ENCODE results near the gene USP22.

Gene USP22

DNA sequence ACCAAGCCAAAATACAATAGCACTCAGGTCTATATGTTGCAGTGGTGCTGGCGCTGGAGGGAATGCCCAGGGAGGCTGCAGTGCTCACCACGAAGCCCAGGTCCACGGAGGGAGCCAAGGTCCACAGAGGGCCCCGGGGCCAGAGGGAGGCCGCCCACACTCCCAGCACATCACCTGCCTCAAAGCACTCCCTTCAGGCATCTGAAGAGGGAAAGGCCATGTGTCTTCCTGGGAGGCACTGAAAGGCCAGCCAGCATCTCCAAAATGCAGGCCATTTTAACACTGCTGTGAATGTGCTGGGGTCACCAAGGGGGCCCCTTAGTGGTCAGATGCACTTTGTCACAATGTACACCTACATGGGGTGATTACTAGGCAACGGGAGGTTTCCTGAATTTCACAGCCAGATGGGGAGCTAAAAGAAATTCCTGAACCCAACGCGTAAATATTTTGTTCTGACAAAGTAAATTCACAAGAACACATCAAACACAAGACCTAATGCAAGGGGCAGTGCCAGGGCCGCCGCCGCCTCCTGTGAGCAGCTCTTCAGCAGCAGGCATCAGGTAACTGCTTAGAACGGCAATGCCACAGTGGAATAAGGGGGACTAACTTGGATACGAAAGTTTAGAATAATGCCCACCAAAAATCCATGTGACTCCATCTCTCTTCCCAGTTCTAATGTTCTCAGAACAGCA lies 42.8 kb downstream of the USP22 start:
- no peak for FAIRE-seq

GRCh38 chr17:20999044-20999573 lies 43.7 kb downstream of the USP22 start:
- FAIRE-seq: no peak

GRCh38 chr17:20998571-20999043 lies 44.2 kb downstream of the USP22 start:
- FAIRE-seq: no peak

- FAIRE-seq: no peak
Measured at GRCh38 chr17:20997711-20998570, 44.9 kb downstream of the USP22 start.

GRCh38 chr17:20996724-20997615 lies 45.8 kb downstream of the USP22 start:
- no peak for FAIRE-seq

DNA sequence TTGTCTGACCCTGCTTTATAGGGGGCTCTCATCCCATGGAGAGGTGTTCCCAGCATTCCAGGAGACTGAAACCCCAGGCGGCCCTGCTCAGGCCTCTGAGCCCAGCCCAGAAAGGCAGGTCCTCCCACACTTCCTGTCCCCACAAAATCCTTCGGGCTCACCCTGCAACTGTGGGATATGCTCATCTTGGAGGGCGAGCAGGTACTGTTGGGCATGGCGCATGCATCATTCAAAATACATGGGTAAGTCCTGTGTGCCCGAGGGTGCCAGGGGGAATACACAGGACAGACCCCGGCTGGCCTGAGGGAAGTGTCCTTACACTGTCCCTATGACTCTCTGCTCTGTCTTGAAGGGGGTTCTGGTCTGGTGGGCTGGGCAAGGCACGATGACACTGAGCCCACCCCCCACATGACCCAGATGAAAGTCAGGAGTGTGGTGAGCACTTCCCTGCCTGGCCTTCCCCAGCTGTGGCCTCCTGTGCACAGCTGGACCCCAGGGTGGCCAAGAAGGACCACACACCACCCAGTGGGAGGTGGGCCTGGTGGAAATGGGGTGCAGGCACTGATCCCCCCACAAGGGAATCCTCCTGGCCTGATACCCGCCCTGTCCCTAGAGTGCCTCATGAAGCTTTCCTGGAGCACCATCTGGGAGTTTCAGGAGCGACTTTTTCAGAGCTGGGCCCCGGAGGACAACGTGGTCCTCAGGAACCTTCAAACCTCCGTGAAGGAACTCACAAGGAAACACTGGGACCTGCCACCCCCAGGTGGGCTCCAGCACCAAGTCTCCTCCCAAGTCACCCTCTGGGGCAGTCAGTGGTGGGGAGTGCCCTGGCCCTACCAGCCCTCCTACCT lies 46.7 kb downstream of the USP22 start:
- no peak for FAIRE-seq

DNA sequence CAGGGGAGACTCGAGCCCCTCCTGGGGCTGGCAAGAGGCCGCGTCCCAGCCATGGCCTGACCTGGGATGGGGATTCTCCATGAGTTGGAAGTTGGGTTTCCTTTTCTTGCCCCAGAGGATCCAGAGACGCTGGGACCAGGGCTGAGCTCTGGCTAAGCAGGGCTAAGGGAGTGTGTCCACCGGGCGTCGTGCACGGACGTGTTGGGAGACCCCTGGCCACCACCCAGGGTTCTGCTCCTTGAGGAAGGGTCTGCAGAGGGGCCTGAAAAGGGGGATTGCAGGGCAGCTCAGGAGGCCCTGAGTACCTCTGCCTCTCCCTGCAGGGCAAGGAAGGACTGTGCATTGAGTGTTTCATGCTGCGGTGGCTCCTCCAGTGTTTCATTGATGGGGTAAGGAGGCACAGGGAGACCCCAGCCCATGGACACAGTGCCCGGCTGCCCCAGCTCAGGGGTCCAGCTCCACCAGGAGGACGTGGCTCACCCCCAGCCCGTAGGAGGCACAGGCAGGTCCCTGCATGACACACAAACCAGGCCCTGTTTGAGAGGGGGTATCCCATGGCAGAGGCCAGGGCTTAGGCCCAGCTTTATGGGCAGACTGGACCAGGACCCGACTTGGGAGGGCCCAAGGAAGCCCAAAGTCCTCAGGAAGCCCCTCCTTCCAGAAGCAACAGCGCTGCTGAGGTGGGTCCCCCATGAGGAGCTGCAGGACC lies 47.5 kb downstream of the USP22 start:
- no peak for FAIRE-seq

GRCh38 chr17:20994779-20995149 lies 48.0 kb downstream of the USP22 start:
- no peak for FAIRE-seq

DNA sequence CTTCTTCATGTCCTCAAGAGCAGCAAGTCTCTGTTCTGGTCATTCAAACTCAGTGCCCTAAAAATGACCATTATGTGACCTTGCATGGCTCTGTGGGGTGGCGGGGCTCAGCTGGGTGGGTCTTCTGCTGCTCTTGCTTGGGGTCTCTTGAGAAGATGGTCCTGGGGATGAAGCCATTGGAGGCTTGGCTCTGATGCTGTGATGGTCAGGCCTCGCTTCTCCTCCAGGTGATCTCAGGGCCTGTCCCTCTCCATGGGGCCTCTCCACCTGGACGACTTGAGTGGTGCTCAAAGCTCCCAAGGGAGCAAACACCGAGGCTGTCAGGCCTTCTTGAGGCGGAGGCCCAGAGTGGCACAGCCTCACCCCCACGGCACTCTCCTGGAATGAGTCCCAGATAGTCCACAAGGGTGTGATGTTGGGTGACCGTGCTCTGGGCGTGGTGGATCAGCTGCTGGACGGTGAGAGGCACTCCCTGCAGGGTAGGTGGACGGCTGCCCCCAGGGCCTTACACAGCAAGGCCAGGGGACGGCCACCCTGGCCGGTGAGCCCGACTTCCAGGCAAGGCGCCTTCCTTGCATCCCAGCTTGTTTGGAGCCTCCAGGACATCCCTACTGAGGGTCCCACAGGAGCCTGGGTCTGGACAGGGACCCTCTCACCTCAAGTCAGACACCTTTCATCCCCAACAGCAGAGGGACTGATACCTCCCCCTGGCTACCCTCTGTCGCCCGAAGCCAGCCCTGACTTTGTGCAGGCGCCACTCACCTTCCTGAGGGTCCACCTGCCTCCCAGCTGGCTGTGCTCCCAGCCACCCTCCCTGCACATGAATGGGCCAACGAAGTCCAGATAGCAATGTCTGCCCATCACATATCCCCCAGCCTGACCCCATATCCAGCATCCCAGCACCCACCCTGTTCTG lies 48.7 kb downstream of the USP22 start:
- FAIRE-seq: no peak

- FAIRE-seq: no peak
Measured at GRCh38 chr17:20992987-20993862, 49.6 kb downstream of the USP22 start.

- no peak for FAIRE-seq
Measured at GRCh38 chr17:20992416-20992815, 50.4 kb downstream of the USP22 start.

DNA sequence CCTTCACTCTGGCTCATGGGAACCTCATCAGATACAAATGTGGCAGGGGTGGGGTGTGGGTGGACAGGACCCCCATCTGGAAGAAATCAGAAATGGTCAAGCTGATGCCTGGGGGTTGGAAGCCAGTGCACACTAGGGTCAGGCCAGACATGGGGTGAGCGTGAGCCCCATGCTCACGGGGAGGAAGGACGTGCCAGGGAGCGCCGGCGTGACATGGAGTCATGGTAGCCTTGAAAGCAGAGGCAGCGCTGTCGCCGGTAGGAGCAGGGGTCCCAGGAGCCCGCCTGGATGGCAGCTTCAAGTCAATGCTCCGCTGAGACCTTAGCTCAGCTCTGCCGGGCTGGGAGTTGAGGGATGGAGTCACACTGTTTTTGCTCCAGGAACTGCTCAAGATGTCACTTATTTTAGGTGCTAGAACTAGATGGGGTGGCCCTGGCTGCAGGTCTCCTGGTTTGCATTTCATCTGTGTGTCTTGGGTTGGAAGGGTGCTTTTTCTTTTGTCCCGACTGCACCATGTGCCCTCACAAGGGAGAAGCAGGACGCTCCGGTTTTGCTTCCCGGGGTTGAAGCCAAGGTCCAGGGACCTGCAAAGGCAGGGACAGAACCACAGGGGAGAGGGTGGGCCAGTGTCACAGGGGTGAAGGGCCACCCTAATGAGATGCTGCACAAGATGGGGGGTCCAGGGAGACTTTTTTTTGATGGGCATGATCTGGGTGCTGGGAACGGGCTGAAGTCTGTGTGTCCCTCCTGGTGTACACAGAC lies 51.4 kb downstream of the USP22 start:
- no peak for FAIRE-seq

DNA sequence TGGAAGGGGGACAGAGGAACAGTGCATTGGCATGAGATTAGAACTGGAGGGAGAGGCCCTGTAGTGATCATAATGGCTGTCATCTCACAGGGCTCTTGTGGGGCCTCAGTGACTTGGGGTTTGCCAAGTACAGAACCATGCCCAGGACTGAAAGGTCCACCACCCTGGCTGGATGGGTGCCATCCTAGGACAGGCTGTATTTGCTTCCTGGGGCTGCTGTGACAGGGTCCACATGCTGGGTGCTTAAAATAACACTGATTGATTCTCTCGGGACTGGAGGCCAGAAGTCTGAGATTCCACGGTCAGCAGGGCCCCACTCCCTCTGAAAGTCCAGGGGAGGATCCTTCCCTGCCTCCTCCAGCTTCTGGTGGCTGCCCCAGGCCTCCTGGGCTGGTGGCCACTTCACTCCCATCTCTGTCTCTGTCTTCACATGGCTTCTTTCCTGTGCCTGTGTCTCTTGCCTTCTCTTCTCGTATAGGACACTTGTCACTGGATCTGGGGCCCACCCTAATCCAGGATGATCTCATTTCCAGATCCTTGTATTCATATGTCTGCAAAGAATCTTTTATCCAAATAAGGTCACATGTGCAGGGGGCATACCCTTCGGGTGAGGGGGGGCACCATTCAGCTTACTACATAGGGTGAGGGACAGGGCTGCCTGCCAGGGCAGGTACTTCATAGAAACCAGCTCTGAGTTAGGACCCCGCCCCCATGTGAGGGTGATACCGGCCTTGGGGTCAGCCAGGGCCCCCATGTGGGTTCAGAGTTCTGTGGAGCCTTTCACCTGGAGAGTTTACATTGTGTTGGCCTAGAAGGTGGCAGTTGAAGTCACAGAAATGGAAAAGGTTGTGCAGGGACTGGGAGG lies 52.6 kb downstream of the USP22 start:
- no peak for FAIRE-seq

GRCh38 chr17:20989481-20989880 lies 53.3 kb downstream of the USP22 start:
- no peak for FAIRE-seq

DNA sequence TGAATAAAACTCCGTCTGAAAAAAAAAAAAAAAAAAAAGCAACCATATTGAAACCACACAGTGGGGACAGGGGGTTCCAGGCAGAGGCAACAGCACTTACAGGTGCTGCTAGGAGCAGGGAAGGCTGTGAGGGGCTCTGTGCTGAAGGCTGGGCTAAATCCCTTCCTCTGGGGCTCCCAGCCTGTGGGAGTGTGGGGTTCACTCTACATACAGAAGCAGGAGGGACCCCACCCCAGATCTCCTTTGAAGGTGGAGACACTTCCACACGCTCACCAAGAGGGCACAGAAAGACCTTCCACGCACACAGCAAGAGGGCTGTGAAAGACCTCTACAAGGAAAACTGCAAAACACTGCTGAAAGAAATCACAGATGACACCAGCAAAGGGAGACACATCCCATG lies 53.9 kb downstream of the USP22 start:
- no peak for FAIRE-seq

- no peak for FAIRE-seq
Measured at GRCh38 chr17:20988001-20988636, 54.7 kb downstream of the USP22 start.

DNA sequence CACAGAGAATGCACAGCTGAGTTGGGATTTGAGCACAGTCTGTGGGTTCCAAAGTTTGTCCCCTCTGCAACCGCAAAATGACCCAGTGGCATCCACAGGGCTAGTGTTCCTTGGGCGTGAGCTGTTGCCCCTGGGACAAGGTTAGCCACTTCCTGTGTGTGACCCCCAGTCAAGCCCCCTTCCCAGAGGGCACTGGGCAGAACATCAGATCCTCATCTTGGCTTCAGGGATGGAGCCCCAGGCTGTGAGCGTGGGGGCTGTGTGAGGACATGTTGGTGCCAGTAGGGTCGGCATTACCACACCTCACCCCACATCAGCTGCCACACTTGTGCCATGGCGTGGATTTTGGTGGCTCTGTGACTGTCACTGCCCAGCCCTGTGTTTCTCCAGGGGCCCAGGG lies 55.3 kb downstream of the USP22 start:
- no peak for FAIRE-seq

Measured in colon (tissue), 2 donors.